HEK293 (cell line): ENCODE results near the gene TRAF3.

ENCODE experiments used
- KLF16 ChIP-seq: fragments of 450-650 bp; formaldehyde crosslinking; IDR thresholded peaks from 2 replicates; pipeline ENCODE4 v1.5.1; 2017; ENCODE audit warnings: missing biosample characterization, missing genetic modification characterization
- SP3 ChIP-seq: fragments of 450-650 bp; formaldehyde crosslinking; IDR thresholded peaks from 2 replicates; pipeline ENCODE4 v1.5.1; 2016; ENCODE audit warnings: missing biosample characterization, missing genetic modification characterization
- ZNF133 ChIP-seq: fragments of 450-650 bp; formaldehyde crosslinking; IDR thresholded peaks from 2 replicates; pipeline ENCODE4 v1.5.1; 2016; ENCODE audit warnings: missing biosample characterization, missing genetic modification characterization
- ZNF654 ChIP-seq: fragments of 450-650 bp; formaldehyde crosslinking; IDR thresholded peaks from 2 replicates; pipeline ENCODE4 v1.5.1; 2016; ENCODE audit warnings: low read depth, missing biosample characterization, missing genetic modification characterization
- ZNF660 ChIP-seq: fragments of 450-650 bp; IDR thresholded peaks from 2 replicates; pipeline ENCODE4 v1.5.1; 2018; ENCODE audit warnings: missing biosample characterization, mild to moderate bottlenecking, missing genetic modification characterization
- TF ChIP-seq, protein P1 (sequence below): sonication (generic); formaldehyde crosslinking; IDR thresholded peaks from 2 replicates; pipeline ENCODE4 v1.8.1; 2022; ENCODE audit warnings: mild to moderate bottlenecking, moderate library complexity, missing genetic modification reagents
- TF ChIP-seq, protein P2 (sequence below): fragments of 450-650 bp; formaldehyde crosslinking; IDR thresholded peaks from 2 replicates; pipeline ENCODE4 v1.5.1; 2016; ENCODE audit warnings: missing biosample characterization, missing genetic modification characterization, borderline replicate concordance
- TF ChIP-seq, protein P3 (sequence below): fragments of 450-650 bp; formaldehyde crosslinking; IDR thresholded peaks from 2 replicates; pipeline ENCODE4 v1.5.1; 2016; ENCODE audit warnings: missing biosample characterization, missing genetic modification characterization
- TF ChIP-seq, protein P4 (sequence below): fragments of 450-650 bp; formaldehyde crosslinking; IDR thresholded peaks from 2 replicates; pipeline ENCODE4 v1.5.1; 2016; ENCODE audit warnings: missing biosample characterization, missing genetic modification characterization
- TF ChIP-seq, protein P5 (sequence below): fragments of 450-650 bp; formaldehyde crosslinking; IDR thresholded peaks from 2 replicates; pipeline ENCODE4 v1.5.1; 2016; ENCODE audit warnings: missing biosample characterization, missing genetic modification characterization

DNA sequence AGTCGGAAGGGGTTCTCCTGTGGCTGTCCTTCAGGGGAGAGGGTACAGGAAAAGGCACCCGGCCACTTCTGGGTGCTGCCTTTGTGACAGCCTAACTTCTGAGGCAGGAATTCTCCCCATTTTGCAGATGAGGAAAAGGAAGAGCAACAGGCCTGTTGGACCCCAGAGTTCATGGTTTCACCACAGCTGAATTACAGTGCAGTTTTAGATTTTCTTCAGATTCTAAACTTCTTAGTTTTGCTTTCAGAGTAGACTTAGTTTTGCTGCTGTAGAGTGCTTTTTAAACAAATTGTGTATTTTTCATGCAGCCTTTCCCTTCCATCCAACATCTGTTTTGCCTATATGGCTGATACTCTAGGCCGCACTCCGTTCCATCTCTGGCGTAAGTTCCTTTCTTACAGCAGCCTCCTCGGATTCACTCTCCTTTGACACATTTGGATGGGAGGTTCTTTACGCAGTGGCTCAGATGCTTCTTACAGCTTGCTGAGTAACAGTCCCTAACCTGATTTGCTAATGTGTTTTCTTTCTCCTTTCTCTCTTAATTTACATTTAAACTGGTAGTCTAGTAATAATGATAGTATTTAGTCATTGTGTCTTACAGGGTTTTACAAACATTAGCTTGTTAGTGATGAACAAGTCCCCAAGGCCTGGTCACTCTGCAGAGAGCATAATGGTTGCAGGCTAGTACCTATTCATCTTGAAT lies 7.8 kb downstream of the TRAF3 start:
- TF ChIP-seq, protein P1, sequence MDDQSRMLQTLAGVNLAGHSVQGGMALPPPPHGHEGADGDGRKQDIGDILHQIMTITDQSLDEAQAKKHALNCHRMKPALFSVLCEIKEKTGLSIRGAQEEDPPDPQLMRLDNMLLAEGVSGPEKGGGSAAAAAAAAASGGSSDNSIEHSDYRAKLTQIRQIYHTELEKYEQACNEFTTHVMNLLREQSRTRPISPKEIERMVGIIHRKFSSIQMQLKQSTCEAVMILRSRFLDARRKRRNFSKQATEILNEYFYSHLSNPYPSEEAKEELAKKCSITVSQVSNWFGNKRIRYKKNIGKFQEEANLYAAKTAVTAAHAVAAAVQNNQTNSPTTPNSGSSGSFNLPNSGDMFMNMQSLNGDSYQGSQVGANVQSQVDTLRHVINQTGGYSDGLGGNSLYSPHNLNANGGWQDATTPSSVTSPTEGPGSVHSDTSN (CRISPR knock-in tag): no peak
- TF ChIP-seq ZNF654 (tag by site-specific recombination): no peak
- TF ChIP-seq, protein P2, sequence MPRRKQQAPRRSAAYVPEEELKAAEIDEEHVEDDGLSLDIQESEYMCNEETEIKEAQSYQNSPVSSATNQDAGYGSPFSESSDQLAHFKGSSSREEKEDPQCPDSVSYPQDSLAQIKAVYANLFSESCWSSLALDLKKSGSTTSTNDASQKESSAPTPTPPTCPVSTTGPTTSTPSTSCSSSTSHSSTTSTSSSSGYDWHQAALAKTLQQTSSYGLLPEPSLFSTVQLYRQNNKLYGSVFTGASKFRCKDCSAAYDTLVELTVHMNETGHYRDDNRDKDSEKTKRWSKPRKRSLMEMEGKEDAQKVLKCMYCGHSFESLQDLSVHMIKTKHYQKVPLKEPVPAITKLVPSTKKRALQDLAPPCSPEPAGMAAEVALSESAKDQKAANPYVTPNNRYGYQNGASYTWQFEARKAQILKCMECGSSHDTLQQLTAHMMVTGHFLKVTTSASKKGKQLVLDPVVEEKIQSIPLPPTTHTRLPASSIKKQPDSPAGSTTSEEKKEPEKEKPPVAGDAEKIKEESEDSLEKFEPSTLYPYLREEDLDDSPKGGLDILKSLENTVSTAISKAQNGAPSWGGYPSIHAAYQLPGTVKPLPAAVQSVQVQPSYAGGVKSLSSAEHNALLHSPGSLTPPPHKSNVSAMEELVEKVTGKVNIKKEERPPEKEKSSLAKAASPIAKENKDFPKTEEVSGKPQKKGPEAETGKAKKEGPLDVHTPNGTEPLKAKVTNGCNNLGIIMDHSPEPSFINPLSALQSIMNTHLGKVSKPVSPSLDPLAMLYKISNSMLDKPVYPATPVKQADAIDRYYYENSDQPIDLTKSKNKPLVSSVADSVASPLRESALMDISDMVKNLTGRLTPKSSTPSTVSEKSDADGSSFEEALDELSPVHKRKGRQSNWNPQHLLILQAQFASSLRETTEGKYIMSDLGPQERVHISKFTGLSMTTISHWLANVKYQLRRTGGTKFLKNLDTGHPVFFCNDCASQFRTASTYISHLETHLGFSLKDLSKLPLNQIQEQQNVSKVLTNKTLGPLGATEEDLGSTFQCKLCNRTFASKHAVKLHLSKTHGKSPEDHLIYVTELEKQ (tag by site-specific recombination): no peak
- TF ChIP-seq SP3: no peak
- TF ChIP-seq, protein P3, sequence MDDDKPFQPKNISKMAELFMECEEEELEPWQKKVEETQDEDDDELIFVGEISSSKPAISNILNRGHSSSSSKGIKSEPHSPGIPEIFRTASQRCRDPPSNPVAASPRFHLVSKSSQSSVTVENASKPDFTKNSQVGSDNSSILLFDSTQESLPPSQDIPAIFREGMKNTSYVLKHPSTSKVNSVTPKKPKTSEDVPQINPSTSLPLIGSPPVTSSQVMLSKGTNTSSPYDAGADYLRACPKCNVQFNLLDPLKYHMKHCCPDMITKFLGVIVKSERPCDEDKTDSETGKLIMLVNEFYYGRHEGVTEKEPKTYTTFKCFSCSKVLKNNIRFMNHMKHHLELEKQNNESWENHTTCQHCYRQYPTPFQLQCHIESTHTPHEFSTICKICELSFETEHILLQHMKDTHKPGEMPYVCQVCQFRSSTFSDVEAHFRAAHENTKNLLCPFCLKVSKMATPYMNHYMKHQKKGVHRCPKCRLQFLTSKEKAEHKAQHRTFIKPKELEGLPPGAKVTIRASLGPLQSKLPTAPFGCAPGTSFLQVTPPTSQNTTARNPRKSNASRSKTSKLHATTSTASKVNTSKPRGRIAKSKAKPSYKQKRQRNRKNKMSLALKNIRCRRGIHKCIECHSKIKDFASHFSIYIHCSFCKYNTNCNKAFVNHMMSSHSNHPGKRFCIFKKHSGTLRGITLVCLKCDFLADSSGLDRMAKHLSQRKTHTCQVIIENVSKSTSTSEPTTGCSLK: no peak
- no peak for TF ChIP-seq KLF16 (tag by site-specific recombination)
- TF ChIP-seq, protein P4, sequence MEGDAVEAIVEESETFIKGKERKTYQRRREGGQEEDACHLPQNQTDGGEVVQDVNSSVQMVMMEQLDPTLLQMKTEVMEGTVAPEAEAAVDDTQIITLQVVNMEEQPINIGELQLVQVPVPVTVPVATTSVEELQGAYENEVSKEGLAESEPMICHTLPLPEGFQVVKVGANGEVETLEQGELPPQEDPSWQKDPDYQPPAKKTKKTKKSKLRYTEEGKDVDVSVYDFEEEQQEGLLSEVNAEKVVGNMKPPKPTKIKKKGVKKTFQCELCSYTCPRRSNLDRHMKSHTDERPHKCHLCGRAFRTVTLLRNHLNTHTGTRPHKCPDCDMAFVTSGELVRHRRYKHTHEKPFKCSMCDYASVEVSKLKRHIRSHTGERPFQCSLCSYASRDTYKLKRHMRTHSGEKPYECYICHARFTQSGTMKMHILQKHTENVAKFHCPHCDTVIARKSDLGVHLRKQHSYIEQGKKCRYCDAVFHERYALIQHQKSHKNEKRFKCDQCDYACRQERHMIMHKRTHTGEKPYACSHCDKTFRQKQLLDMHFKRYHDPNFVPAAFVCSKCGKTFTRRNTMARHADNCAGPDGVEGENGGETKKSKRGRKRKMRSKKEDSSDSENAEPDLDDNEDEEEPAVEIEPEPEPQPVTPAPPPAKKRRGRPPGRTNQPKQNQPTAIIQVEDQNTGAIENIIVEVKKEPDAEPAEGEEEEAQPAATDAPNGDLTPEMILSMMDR: no peak
- TF ChIP-seq ZNF133: no peak
- TF ChIP-seq, protein P5, sequence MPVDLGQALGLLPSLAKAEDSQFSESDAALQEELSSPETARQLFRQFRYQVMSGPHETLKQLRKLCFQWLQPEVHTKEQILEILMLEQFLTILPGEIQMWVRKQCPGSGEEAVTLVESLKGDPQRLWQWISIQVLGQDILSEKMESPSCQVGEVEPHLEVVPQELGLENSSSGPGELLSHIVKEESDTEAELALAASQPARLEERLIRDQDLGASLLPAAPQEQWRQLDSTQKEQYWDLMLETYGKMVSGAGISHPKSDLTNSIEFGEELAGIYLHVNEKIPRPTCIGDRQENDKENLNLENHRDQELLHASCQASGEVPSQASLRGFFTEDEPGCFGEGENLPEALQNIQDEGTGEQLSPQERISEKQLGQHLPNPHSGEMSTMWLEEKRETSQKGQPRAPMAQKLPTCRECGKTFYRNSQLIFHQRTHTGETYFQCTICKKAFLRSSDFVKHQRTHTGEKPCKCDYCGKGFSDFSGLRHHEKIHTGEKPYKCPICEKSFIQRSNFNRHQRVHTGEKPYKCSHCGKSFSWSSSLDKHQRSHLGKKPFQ: no peak
- no peak for TF ChIP-seq ZNF660
